GM12892 (cell line): ENCODE results near the gene PFKFB3.

Experiments used
- POLR2A ChIP-seq: IDR thresholded peaks from 2 replicates; pipeline ENCODE4 v1.6.1; 2011; ENCODE audit warnings: low read depth, low read length, control low read depth
- POLR2AphosphoS5 ChIP-seq: IDR thresholded peaks from 2 replicates; pipeline ENCODE4 v1.6.1; 2011; ENCODE audit warnings: low read depth, low read length, control low read depth
- TAF1 ChIP-seq: IDR thresholded peaks from 2 replicates; pipeline ENCODE4 v1.6.1; 2011; ENCODE audit warnings: low read depth, mild to moderate bottlenecking, control low read depth, low read length, borderline replicate concordance

- no peak for TF ChIP-seq POLR2AphosphoS5
- no peak for TF ChIP-seq TAF1
- no peak for TF ChIP-seq POLR2A
Observed at GRCh38 chr10:6175329-6176055, 27.2 kb upstream of the PFKFB3 start.
